ENCODE results near the gene BNIP3. TPM values are rescaled to one million over a fixed set of nuclear protein-coding genes. Genes with fewer than 3 reads are reported as not detected.
"Not testable (repeated sequence)": the region's sequence is repeated elsewhere in the genome, so short reads cannot be mapped to it uniquely, and the experiment has no call there.

BNIP3 gene
- total RNA-seq, 1 donor from 2014 or later, result 278 TPM

DNA sequence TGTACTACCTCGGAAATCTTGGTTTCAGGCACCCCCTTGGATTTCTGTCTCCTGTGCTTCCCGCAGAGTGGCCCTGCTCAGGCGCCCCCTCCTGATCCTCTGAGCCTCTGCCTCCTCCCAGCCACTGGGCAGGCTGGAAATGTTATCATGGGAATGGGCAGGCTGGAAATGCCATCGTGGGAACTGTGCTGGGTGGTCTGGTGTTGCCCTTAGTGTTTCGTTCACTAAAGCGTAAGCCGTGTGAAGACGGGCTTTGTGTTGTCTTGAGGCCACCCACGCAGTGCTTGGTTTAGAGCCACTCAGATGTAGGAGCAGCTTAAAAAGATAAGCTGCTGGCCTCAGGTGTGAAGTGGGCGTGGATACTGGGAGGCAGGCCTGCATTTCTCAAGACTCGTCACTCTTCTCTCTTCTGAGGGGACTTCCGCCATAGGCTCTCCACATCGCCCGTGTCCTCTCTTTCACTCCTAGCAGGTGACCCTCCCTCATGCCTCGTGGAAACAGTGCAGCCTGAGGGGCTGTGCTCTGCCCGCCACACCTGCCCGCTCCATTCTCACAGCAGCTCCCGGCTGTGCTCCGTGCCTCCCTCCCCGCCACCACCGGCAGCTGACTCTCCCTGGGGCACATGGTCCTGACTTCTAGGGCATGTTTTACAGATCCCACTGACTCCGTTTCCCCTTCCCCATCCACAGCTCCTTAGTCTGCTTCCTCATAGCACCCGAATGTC is 52.4 kb downstream of the BNIP3 start:
- DNase-seq (ENCODE audit: low read depth), result no peak

DNA sequence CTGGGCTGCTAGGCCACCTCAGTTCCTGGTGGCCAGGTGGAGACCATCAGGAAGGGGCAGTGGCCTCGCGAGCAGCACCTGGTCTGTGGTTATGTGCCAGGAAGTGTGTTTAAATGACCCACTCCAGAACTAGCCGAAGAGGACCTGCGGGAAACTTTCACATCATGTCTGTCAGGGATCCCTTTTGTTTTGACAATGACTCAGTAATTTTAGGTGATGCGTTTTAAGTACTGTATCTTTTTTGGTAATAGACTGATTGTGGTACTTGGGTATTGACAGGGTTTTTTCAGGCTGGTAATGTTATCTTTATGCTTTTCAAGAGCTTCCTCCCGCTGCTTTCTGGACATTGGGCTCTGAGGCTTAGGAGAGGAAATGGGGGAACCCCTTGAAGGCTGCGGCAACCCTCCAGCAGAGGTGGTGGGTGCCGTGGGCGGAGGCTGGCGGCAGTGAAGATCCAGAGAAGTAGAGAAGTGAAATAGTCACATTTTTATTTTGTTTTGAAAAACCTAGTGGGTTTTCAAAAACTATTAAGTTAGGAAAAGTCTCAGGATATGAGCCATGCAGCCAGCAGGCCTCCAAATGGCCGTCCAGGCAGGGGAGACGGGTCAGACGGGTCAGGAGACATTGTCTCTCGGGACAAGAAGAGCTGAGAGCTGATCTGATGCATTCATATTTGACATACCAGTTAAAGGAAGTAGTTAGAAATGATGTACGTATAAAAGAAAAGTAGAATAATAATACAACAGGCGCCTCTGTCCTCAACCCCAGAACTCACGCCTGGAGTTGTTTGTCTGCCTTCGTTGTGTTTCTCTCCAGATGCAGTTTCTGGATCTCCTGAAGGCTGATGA is 53.3 kb downstream of the BNIP3 start:
- DNase-seq (ENCODE audit: low read depth), result no peak

DNA sequence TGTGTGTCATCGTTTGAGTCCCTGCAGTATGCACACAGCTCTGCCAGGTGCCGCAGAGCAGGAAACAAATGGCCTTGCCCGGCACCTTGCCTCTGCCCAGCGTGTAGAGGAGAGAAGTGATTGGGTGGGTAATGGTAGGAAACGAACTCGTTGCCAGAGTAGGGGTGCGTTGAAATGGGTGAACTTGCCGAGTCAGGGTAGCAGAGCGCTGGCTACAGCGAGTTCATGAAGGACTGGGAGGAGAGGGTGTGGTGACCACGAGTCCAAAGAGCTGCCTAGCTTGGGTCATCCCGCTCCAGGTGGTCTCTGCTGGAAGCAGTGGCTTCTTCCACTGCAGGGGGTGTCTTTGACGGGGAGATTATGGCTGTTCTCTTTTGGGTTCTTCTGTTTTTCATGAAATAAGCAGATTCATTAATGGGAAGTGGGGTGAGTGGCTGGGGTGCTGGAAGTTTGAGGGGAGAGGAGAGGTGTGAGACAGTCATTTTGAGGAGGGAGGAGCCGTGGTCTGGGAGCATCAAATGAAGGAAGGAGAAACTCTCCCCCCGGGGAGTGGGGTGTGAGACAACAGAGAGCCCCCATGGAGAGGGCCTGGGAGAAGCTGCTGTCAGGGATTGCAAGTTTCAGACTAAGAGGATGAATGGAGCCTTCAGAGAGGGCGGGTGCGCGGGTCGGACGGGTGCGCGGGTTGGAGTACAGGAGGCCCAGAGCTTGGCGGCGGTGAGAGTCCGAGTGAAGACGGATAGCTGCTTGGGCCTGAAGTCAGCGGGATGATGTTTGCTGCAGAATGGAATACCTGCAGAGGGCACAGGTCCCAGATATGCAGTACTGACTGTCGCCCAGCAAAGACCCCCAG is 54.8 kb downstream of the BNIP3 start:
- no peak for DNase-seq (ENCODE audit: low read depth)

DNA sequence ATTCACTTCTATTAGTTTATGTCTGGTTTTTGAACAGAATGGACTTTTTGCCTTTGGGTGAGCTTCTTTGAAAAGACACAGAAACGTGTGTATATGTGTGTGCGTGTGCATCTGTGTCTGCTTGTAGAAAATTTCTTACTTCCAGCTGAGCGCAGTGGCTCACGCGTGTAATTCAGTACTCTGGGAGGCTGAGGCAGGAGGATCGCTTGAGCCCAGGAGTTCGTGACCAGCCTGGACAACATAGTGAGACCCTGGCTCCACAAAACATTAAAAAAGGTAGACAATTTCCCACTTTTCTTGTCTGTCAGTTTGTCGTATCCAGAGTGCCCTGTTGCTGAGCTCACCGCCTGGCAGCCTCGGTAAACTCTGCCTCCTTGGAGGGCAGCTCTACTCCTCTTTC is 55.5 kb downstream of the BNIP3 start:
- DNase-seq (ENCODE audit: low read depth), result no peak

DNA sequence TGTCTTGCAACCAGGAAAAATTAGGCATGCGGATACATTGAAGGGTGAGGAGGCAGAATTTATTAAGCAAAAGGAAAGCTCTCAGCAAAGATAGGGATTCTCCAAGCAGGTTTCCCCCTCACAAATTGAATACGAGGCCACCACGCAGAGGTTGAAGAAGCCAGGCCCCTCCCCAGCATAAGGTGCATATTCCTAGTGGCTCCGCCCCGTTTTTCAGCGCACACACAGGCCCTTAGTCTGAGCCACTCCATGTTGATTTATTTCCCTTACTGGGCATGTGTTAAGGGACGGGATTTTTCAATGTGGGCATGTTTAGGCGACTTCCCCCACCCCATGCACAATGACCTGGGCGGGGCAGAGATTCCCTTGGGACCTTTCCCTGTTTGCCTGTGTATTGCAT is 56.0 kb downstream of the BNIP3 start:
- DNase-seq (ENCODE audit: low read depth), result no peak

DNA sequence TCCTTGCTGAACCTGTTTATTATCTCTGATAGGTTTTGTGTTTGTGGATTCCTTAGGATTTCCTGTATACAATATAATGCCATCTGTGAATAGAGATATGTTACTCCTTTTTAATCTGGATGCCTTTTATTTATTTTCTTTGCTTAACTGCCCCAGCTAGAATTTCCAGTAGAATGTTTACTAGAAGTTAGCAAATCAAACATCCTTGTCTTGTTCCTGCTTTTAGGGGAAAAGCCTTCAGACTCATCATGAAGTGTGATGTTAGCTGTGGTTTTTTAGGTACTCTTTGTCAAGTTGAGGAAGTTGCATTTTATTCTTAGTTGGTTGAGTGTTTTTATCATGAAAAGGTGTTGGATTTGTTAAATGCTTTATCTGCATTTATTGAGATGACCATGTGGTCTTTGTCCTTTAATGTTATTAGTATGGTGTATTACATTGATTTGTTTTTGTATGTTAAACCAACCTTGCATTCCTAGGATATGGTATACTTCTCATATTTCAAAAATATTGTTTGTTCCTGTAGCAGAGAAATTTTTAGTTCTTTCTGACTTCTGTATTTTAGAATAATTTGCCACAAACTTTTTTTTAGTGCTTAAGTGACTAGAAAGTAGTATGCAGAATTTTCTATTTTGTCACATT is 56.6 kb downstream of the BNIP3 start:
- DNase-seq (ENCODE audit: low read depth), result no peak

DNA sequence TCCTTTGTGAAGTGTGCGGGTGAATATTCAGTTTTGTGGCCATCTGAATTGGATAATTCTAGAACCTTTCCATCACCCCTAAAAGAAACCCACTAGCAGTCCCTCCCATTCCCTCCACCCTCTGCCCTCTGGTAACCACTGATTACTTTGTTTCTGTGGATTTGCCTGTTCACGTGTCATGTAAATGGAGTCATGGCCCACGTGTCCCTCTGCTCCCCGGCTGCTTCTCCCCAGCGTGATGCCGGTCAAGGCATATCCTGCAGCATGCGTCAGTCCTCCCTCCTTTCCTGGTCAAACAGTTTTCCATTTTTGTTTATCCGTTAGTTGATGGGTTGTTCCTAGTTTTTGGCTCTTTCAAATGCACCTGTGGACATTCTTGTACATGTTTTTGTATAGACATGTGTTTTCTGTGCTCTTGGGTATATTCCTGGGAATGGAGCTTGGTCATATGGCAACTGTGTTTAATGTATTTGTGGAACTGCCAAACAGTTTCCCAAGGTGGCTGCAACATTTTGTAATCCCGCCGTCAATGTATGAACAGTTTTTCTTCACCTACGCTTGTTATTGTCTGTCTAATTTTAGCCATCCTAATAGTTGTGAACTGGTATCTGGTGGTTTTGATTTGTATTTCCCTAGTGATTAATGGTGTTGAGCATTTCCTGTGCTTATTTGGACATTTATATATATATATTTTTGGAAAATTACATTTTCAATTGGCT is 58.5 kb downstream of the BNIP3 start:
- no peak for DNase-seq (ENCODE audit: low read depth)

DNA sequence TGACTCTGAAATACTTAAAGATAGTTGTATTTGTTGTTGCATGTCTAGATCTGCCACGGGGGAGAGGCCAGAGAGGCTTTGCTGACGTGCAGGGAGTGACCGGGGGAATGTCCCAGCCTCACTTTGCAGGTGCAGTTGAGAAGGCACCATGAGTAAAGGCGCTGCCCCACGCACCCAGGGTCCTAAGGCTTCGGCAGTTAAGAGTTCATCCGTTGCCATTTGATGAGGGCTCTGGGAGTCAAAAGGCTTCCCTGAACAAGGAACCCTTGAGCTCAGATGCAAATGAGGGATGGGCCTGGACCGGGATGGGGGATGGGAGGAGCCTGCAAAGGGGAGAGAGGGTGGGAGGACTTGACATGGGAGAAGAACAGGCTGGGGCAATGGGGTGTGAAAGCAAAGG is 60.5 kb downstream of the BNIP3 start:
- DNase-seq (ENCODE audit: low read depth), result no peak

DNA sequence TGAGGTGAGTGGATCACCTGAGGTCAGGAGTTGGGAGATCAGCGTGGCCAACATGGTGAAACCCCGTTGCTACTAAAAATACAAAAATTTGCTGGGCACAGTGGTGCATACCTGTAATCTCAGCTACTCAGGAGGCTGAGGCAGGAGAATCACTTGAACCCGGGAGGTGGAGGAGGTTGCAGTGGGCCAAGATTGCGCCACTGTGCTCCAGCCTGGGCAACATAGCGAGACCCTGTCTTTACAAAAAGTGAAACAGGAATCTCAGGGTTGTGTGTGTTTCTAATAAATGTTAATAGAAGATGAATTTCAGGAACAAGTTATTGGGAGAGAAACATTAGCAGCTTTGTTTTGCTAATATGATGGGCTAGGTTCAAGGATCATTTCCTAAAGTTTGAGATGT is 61.0 kb downstream of the BNIP3 start:
- DNase-seq (ENCODE audit: low read depth), result no peak

DNA sequence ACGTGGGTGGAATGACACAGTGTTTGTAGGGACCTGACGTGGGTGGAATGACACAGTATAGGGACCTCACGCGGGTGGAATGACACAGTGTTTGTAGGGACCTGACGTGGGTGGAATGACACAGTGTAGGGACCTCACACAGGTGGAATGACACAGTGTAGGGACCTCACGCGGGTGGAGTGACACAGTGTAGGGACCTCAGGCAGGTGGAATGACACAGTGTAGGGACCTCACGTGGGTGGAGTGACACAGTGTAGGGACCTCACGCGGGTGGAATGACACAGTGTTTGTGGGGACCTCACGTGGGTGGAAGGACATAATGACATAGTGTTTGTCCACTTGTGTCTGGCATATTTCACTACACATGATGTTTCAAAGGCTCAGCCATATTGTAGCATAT is 61.6 kb downstream of the BNIP3 start:
- DNase-seq (ENCODE audit: low read depth), result no peak

DNA sequence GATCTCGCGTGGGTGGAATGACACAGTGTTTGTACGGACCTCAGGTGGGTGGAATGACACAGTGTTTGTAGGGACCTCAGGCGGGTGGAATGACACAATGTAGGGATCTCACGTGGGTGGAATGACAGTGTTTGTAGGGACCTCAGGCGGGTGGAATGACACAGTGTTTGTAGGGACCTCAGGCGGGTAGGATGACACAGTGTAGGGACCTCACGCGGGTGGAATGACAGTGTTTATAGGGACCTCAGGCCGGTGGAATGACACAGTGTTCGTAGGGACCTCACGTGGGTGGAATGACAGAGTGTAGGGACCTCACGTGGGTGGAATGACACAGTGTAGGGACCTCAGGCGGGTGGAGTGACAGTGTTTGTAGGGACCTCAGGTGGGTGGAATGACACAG is 62.3 kb downstream of the BNIP3 start:
- DNase-seq (ENCODE audit: low read depth), result not testable (repeated sequence)

Other genes starting within 250 kb of the BNIP3 start
- gene PPP2R2D, start 80.9 kb downstream of the BNIP3 start, total RNA-seq, result 36.8 and 54.6 TPM in 2 replicates
- gene JAKMIP3, start 84.0 kb upstream of the BNIP3 start, total RNA-seq, result 0.10 TPM in 1 of 2 replicates, not detected in the other
- gene DPYSL4, start 205.0 kb upstream of the BNIP3 start, total RNA-seq, result 0.69 and 0.94 TPM in 2 replicates

Data from renal cortical epithelial cell (primary cell).